LHCN-M2 (cell line): Measurements from ENCODE around the gene SLC35F3. TPM values are rescaled to one million over a fixed set of nuclear protein-coding genes. Genes with fewer than 3 reads are reported as not detected.
"Not testable (repeated sequence)": the region's sequence is repeated elsewhere in the genome, so short reads cannot be mapped to it uniquely, and the experiment has no call there.

Experiments used
- DNase-seq: peaks from one replicate; pipeline ENCODE4 v3.0.0-alpha.2; 2012; ENCODE audit warnings: low read depth
- total RNA-seq: library from RNA; depleted of rRNA; stranded (reverse); fragments of >200 nt; gene quantifications from 2 replicates; pipeline ENCODE4 v1.2.3, GENCODE V29; 2014

Gene SLC35F3
- total RNA-seq, 1 experiment from 2014 or later, result not detected

GRCh38 chr1:234186037-234186688 is 281.7 kb downstream of the SLC35F3 start:
- no peak for DNase-seq

- no peak for DNase-seq
These were observed 283.9 kb downstream of the SLC35F3 start for GRCh38 chr1:234188454-234188792.

- DNase-seq, result no peak
These were observed 293.4 kb downstream of the SLC35F3 start for GRCh38 chr1:234197839-234198238.

GRCh38 chr1:234199476-234200127 is 295.1 kb downstream of the SLC35F3 start:
- DNase-seq, result no peak

- no peak for DNase-seq
These were observed 296.1 kb downstream of the SLC35F3 start for GRCh38 chr1:234200566-234200965.

- DNase-seq, result no peak
These were observed 297.1 kb downstream of the SLC35F3 start for GRCh38 chr1:234201600-234201999.

- DNase-seq, result no peak
These were observed 301.5 kb downstream of the SLC35F3 start for GRCh38 chr1:234205966-234206365.

- DNase-seq, result peak; percentile 62
These were observed 302.3 kb downstream of the SLC35F3 start for GRCh38 chr1:234206651-234207284.

- DNase-seq, result no peak
These were observed 303.9 kb downstream of the SLC35F3 start for GRCh38 chr1:234208351-234208750.

- no peak for DNase-seq
These were observed 304.3 kb downstream of the SLC35F3 start for GRCh38 chr1:234208791-234209190.

- not testable (repeated sequence) for DNase-seq
These were observed 306.0 kb downstream of the SLC35F3 start for GRCh38 chr1:234210429-234210828.

GRCh38 chr1:234211855-234212254 is 307.4 kb downstream of the SLC35F3 start:
- not testable (repeated sequence) for DNase-seq

- peak; percentile 14 for DNase-seq
These were observed 308.5 kb downstream of the SLC35F3 start for GRCh38 chr1:234212764-234213657.

GRCh38 chr1:234213658-234214128 is 309.2 kb downstream of the SLC35F3 start:
- DNase-seq, result no peak

GRCh38 chr1:234214129-234214910 is 309.8 kb downstream of the SLC35F3 start:
- no peak for DNase-seq

GRCh38 chr1:234214911-234215892 is 310.7 kb downstream of the SLC35F3 start:
- no peak for DNase-seq

GRCh38 chr1:234216116-234216703 is 311.7 kb downstream of the SLC35F3 start:
- DNase-seq, result no peak

- DNase-seq, result no peak
These were observed 312.9 kb downstream of the SLC35F3 start for GRCh38 chr1:234217316-234217840.

GRCh38 chr1:234218078-234218477 is 313.6 kb downstream of the SLC35F3 start:
- no peak for DNase-seq
